DLD1 (cell line): ENCODE results near the gene TBC1D23.
"Not testable (repeated sequence)": the region's sequence is repeated elsewhere in the genome, so short reads cannot be mapped to it uniquely, and the experiment has no call there.

Experiments
- in situ Hi-C: cut with HindIII; loops from 2 replicates; pipeline ENCODE4 v1.10.0; 2017; ENCODE audit warnings: low sequenced_read_pairs

The TBC1D23 gene

DNA sequence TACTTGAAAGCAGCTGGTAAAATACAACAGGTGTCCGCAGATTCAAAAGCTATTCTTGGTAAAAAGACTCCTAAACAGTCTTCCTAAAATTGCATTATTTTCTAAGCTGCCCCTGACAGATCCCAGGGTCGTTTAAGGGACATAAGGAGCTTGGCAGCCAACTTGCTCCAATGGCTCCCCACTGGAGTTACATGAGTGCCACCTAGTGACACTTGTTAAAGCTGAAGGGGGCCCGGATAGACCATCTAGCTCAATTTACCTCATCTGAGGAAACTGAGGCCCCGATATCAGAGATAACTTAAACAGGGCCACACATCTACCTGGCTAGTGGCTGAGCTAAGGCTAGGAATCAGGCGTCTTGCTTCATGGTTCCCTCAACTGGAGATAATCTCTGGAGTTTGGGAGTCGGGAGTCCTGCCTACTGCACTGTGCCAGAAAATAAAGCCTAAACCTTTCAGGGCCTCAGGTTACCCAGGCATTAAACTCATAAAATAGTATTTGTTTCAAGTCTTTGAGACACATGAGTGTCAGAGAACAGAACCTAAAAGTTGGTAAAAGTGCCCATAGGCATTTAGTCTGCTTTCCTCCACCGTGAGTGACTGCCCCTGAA, 6.5 kb upstream of the TBC1D23 start:
- in situ Hi-C loops = no loop called here

DNA sequence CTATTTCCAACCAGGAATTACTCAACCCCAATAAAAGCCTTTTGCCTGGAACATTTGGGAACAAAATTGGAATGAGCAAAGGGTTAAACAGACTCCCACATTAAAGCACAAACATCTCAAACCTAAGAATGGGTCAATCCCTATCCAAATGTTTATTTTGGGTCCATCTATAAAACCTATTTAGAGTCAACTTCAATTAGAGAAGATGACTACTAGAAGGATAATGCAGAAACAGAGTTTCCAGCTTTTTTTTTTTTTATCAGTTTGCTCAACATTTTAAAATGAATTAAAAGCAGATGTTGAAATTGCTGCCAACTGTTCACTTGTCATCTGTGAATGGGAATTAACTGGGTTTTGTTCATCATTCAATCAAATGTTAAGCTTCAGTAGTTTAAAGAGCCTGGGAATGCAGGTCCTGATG, 4.1 kb upstream of the TBC1D23 start:
- in situ Hi-C loops = no loop called here

DNA sequence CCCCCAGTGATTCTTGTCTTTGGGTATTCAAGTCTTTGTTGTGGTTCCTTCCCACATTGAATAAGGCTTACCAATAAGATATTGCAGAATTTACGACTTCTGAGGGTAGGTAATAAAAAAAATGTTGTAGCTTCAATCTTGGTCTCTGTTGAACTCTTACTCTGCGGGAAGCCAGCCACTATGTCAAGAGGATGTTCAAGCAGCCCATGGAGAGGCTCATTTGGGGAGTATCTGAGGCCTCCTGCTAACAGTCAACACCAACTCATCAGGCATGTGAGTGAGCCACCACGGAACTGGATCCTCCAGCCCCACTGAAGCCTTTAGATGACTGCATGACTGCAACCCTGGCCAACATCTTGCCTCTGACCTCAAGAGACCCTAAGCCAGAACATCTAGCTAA, 3.2 kb upstream of the TBC1D23 start:
- in situ Hi-C loops = no loop called here

- in situ Hi-C loops = no loop called here
Measured at GRCh38 chr3:100260081-100260684, 609 bp upstream of the TBC1D23 start.

- in situ Hi-C loops = no loop called here
Measured at GRCh38 chr3:100261485-100261903, 702 bp downstream of the TBC1D23 start.

DNA sequence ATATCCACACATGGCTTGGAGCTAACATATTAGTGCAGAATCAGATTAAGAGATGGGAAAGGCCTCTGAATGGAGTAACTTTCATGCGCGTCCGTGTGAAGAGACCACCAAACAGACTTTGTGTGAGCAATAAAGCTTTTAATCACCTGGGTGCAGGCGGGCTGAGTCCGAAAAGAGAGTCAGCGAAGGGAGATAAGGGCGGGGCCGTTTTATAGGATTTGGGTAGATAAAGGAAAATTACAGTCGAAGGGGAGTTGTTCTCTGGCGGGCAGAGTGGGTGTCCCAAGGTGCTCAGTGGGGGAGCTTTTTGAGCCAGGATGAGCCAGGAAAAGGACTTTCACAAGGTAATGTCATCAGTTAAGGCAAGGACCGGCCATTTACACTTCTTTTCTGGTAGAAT, 2.1 kb downstream of the TBC1D23 start:
- in situ Hi-C loops = not testable (repeated sequence)

DNA sequence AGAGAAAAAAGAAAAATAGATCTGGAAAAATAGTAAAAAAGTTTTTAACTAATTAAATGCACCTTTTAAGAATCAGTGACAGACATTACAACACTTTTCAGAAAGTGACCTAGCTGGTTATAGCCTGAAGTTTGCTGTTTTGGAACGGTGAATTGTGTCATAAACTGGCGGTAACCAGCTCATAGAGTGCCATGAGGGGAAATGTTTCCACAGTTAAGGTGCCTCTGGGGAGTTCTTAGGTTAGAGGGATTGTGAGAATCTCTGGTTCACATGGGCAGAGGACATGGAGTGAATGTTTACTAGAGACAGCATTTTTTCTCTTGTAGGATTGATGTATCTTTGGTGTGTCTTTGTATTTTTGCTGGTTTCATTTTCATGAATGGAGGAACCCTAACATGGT, 2.8 kb downstream of the TBC1D23 start:
- in situ Hi-C loops = no loop called here

DNA sequence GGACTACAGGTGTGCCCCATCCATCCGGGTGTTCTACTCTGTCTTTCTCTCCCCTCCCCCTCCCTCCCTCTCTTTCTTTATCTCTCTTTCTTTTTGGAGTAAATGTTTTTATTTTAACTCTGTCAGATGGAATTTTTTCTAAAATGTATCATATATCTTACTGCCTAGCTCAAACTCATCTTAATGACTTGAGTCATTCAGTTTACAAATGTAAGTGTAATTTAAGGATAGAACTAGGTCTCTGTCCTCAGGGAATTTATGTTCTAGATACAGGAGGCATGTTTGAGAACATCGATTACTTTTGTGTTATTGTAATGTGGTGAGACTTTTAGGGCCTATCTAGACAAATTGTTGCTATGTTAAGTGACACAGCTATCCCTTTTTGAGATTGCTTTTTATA, 3.5 kb downstream of the TBC1D23 start:
- in situ Hi-C loops = no loop called here

DNA sequence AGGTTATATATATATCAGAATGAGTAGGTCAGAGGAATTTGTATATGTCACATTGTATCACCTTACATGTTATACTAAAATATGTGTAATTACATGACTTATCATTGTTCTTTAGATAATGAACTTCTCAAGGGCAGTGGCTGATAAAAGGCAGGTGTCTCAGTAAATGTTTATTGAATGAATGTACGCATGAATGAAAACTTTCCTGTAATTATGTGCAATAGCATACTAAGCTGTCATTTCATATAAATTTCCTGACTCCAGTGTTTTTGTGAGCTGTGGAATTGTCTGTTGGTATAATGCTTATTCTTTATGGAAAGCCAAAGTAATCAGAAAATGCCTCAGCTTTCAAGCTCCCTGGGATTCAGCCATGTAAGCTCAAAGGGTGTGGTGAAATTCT, 4.2 kb downstream of the TBC1D23 start:
- in situ Hi-C loops = no loop called here

GRCh38 chr3:100266531-100266930, 5.7 kb downstream of the TBC1D23 start:
- in situ Hi-C loops = no loop called here

DNA sequence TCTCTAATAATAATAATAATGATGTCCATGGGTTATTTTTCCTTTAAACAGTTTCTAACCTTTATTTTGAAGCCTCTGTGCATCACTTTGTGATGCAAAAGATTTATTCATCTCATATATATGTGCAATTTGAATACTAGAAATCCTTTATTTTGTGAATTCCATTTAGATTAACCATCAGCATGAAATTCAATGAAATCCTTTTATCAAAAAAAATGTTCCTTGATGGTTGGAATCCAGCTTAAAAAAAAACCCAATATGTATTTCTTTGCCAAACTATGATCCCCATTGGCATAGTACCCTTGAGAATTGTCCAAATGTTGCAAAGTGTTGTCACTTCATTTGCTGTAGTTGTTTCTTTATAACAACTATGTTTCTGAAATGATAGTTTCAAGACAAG, 7.4 kb downstream of the TBC1D23 start:
- in situ Hi-C loops = no loop called here

DNA sequence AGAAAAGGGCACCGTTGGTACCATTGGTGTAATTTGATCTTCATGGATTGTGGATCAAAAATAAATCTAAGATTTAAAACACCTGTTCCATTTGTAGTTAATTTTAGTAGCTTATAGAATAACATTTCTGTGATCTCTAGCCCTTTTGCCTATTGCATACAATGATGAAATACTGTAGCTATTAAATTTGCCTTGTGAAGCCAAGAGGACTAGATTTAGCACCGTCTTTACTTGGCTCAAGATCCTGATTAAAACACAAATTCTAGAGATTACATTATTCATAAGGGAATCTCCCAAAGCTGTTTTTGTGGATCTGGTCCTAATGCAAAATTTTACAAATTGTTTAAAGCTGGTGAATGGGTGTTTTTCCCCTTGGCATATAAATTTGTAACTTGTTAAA, 8.2 kb downstream of the TBC1D23 start:
- in situ Hi-C loops = no loop called here

GRCh38 chr3:100269410-100270214, 8.8 kb downstream of the TBC1D23 start:
- in situ Hi-C loops = no loop called here

- in situ Hi-C loops = no loop called here
Measured at GRCh38 chr3:100270215-100270583, 9.4 kb downstream of the TBC1D23 start.

GRCh38 chr3:100271522-100271921, 10.7 kb downstream of the TBC1D23 start:
- in situ Hi-C loops = no loop called here

- in situ Hi-C loops = not testable (repeated sequence)
Measured at GRCh38 chr3:100272797-100273611, 12.2 kb downstream of the TBC1D23 start.

DNA sequence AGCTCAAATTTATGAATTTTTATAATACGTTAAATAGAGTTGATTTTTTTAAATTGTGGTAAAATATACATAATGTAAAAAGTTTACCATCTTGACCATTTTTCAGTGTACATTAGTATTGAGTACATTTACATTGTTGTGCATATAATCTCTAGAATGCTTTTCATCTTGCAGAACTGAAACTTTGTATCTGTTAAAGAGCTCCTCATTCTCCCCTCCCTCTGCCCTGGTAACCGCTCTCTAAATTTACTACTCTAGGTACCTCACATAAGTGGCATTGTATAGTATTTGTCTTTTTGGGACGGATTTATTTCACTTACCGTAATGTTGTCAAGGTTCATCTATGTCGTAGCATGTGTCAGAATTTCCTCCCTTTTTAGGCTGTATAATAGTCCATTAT, 13.6 kb downstream of the TBC1D23 start:
- in situ Hi-C loops = no loop called here

GRCh38 chr3:100277255-100277800, 16.5 kb downstream of the TBC1D23 start:
- in situ Hi-C loops = no loop called here

DNA sequence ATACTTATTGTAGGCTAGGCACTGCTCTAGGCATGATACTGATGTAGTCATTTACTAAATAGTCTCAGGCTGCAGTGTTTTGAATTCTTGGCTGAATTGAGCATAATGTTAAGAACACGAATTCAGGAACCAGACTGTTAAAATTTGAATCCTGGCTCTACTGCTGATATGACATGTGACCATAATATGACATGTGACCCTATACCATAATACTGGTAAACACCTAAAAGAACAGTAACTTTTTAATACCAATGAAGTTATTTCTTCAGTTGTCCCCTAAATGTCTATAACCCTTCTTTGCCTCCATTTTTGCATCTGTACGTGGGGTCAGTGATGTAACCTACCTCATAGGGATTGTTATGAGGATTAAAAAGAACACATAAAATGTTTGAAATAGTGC, 18.1 kb downstream of the TBC1D23 start:
- in situ Hi-C loops = no loop called here

DNA sequence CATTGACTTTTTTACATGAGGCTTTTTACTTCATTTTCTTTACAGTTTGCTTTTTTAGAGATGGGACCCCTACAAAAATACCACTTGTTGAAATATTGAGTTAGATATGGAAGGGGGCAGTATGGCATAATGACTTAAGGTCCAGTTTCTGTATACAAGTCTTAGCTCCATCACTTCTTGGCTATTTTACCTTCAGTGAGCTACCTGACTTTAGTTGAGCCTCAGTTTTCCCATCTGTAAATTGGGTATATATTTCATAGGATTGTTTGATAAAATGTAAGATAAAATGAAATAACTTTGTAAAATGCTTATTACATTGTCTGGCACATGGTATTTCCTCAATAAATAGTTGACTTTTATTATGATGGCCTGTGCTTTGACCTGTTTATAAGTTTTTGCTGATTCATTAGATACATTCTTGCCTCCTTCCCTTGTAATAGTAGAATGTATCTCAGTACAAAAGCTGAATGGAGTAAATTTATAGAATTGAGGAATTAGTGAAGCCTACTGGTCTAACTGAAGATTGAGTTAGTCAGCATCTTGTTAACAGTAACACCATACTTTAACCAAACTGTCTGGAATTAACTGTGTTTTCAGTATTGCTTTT, 27.6 kb downstream of the TBC1D23 start:
- in situ Hi-C loops = no loop called here

GRCh38 chr3:100289339-100289738, 28.5 kb downstream of the TBC1D23 start:
- in situ Hi-C loops = no loop called here
